ENCODE measurements around the gene UCK2. TPM values are rescaled to one million over a fixed set of nuclear protein-coding genes. Genes with fewer than 3 reads are reported as not detected.

The UCK2 gene
- total RNA-seq, 2 donors from 2014 or later: 65.8 to 73.6 TPM

DNA sequence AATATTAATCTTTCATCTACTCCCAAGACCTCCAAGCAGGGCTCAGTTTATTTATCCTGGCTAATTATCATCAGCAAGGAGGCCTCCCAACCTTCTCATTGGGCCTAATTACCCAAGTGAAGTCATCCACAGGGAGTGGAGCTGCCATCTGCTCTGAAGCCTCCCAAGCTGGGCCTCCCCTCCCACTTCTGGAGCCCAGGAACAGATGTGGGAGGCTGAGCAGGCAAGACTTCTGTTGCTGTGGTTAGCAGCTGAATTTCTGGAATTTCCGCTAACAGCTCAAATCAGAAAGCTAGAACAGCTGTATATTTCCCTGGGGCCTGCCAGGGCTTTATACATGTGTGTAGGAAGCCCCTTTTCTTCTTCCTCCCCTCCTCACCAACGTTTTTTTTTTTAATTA is 127.5 kb downstream of the UCK2 start:
- WGBS, 2 experiments (ENCODE audit: insufficient coverage in 1 of 2, insufficient read length in 1 of 2): 89% methylated on average over 1 of the region's 2 CpGs; no CpG with 5 or more reads in 1 of the 2 experiments
- H3K27ac ChIP-seq (ENCODE audit: low read depth, low read length): no peak overlapping the region
- H3K27ac Mint-ChIP-seq: no peak overlapping the region
- H3K27me3 ChIP-seq (ENCODE audit: control insufficient read depth, insufficient read depth, low read length, poor library complexity, severe bottlenecking): no peaks in the 10 kb centered on the region
- TF ChIP-seq CTCF (conservative IDR thresholded peaks at IDR 0.05): no peak
- no peaks in the 10 kb centered on the region for H3K4me1 Mint-ChIP-seq
- no peak for DNase-seq
- no peak overlapping the region for H3K4me3 Mint-ChIP-seq
- H3K27me3 Mint-ChIP-seq (ENCODE audit: insufficient read depth): peaks cover 6% of the 10 kb centered on the region
- H3K4me1 ChIP-seq (ENCODE audit: control insufficient read depth, insufficient read depth, low read length): no peaks in the 10 kb centered on the region
- H3K9me3 Mint-ChIP-seq: no peaks in the 10 kb centered on the region
- no peak overlapping the region for H3K4me3 ChIP-seq (ENCODE audit: low read length)
- H3K9me3 ChIP-seq (ENCODE audit: control insufficient read depth, low read length): no peaks in the 10 kb centered on the region
- no peaks in the 10 kb centered on the region for H3K36me3 ChIP-seq (ENCODE audit: control insufficient read depth, insufficient read depth, low read length)
- no peak overlapping the region for H3K9ac ChIP-seq (ENCODE audit: extremely low read depth, low read length, poor library complexity, severe bottlenecking)
- H3K36me3 Mint-ChIP-seq (ENCODE audit: low read depth): no peaks in the 10 kb centered on the region

GRCh38 chr1:165958306-165958705 is 130.9 kb downstream of the UCK2 start:
- H3K4me3 Mint-ChIP-seq: no peak overlapping the region
- no peak overlapping the region for H3K9ac ChIP-seq (ENCODE audit: extremely low read depth, low read length, poor library complexity, severe bottlenecking)
- no peaks in the 10 kb centered on the region for H3K4me1 Mint-ChIP-seq
- H3K27ac ChIP-seq (ENCODE audit: low read depth, low read length): no peak overlapping the region
- no peak overlapping the region for H3K4me3 ChIP-seq (ENCODE audit: low read length)
- H3K27me3 ChIP-seq (ENCODE audit: control insufficient read depth, insufficient read depth, low read length, poor library complexity, severe bottlenecking): peaks cover 21% of the 10 kb centered on the region
- no peak for TF ChIP-seq CTCF (conservative IDR thresholded peaks at IDR 0.05)
- DNase-seq: no peak
- no peaks in the 10 kb centered on the region for H3K9me3 ChIP-seq (ENCODE audit: control insufficient read depth, low read length)
- H3K27ac Mint-ChIP-seq: no peak overlapping the region
- no peaks in the 10 kb centered on the region for H3K36me3 ChIP-seq (ENCODE audit: control insufficient read depth, insufficient read depth, low read length)
- H3K27me3 Mint-ChIP-seq (ENCODE audit: insufficient read depth): peaks cover 10% of the 10 kb centered on the region
- no peaks in the 10 kb centered on the region for H3K9me3 Mint-ChIP-seq
- H3K36me3 Mint-ChIP-seq (ENCODE audit: low read depth): no peaks in the 10 kb centered on the region
- H3K4me1 ChIP-seq (ENCODE audit: control insufficient read depth, insufficient read depth, low read length): no peaks in the 10 kb centered on the region

- Histone ChIP-seq H3K9ac (ENCODE audit: extremely low read depth, low read length, poor library complexity, severe bottlenecking) (no peak overlapping the region), H3K27me3 (ENCODE audit: control insufficient read depth, insufficient read depth, low read length, poor library complexity, severe bottlenecking) (peaks cover 27% of the 10 kb centered on the region), H3K4me3 (ENCODE audit: low read length) (no peak overlapping the region), H3K27ac (ENCODE audit: low read depth, low read length) (no peak overlapping the region), H3K4me1 (ENCODE audit: control insufficient read depth, insufficient read depth, low read length) (no peaks in the 10 kb centered on the region), H3K9me3 (ENCODE audit: control insufficient read depth, low read length) (no peaks in the 10 kb centered on the region), H3K36me3 (ENCODE audit: control insufficient read depth, insufficient read depth, low read length) (no peaks in the 10 kb centered on the region)
- no peak for TF ChIP-seq CTCF (conservative IDR thresholded peaks at IDR 0.05)
- H3K36me3 Mint-ChIP-seq (ENCODE audit: low read depth): no peaks in the 10 kb centered on the region
- no peak overlapping the region for H3K27ac Mint-ChIP-seq
- no peaks in the 10 kb centered on the region for H3K9me3 Mint-ChIP-seq
- no peaks in the 10 kb centered on the region for H3K4me1 Mint-ChIP-seq
- H3K4me3 Mint-ChIP-seq: no peak overlapping the region
- peaks cover 10% of the 10 kb centered on the region for H3K27me3 Mint-ChIP-seq (ENCODE audit: insufficient read depth)
- DNase-seq: no peak
- WGBS, 2 experiments (ENCODE audit: insufficient coverage in 1 of 2, insufficient read length in 1 of 2): 84 to 100% methylated on average over 2 of the region's 2 CpGs
Measured at GRCh38 chr1:165960136-165960535, 132.7 kb downstream of the UCK2 start.

All from endodermal cell (in vitro differentiated cells).